GM06990 (cell line): ENCODE data around the gene PIGX.
"Not testable (repeated sequence)": the region's sequence is repeated elsewhere in the genome, so short reads cannot be mapped to it uniquely, and the experiment has no call there.

Experiments
- DNase-seq: peaks from one replicate; pipeline ENCODE4 v3.0.0-alpha.2; 2011; ENCODE audit not compliant: insufficient read length; ENCODE audit errors: extremely low read depth
- H3K27me3 ChIP-seq: replicated peaks from 2 replicates; pipeline ENCODE4 v1.6.0; 2011; ENCODE audit warnings: low read length; ENCODE audit not compliant: control insufficient read depth, insufficient read depth
- H3K36me3 ChIP-seq: 2 replicates; pipeline ENCODE4 v1.5.1; 2011; ENCODE audit warnings: low read length; ENCODE audit not compliant: control insufficient read depth, insufficient read depth
- H3K4me3 ChIP-seq: replicated peaks from 2 replicates; pipeline ENCODE4 v1.5.1; 2011; ENCODE audit warnings: low read depth, mild to moderate bottlenecking, control low read depth, low read length
- TF ChIP-seq, protein P1 (sequence below): IDR thresholded peaks from 2 replicates; pipeline ENCODE4 v1.5.1; 2011; ENCODE audit warnings: low read length, control low read depth, mild to moderate bottlenecking, inconsistent platforms; ENCODE audit not compliant: insufficient read depth, poor library complexity, severe bottlenecking

Gene PIGX

DNA sequence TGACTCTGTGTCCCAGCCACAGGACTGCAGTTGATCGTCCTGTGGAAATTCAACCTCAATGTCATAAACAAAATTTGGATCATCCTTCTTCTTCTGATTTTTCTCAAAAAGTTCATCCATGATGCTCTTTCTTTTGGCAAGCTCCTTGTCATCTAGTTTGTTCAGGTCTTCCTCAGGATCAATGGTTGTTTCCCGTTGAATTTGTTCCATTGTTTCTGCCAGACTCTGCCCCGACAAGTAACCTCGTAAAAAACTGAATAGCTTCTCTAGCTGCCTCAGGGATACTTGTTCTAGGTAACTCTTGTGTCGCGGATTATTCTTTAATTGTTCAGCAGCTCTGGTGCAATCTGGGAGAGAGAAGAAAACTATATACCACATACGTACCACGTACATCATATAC, 4.6 kb upstream of the PIGX start:
- TF ChIP-seq, protein P1, sequence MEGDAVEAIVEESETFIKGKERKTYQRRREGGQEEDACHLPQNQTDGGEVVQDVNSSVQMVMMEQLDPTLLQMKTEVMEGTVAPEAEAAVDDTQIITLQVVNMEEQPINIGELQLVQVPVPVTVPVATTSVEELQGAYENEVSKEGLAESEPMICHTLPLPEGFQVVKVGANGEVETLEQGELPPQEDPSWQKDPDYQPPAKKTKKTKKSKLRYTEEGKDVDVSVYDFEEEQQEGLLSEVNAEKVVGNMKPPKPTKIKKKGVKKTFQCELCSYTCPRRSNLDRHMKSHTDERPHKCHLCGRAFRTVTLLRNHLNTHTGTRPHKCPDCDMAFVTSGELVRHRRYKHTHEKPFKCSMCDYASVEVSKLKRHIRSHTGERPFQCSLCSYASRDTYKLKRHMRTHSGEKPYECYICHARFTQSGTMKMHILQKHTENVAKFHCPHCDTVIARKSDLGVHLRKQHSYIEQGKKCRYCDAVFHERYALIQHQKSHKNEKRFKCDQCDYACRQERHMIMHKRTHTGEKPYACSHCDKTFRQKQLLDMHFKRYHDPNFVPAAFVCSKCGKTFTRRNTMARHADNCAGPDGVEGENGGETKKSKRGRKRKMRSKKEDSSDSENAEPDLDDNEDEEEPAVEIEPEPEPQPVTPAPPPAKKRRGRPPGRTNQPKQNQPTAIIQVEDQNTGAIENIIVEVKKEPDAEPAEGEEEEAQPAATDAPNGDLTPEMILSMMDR: no peak
- DNase-seq: no peak
- Histone ChIP-seq H3K36me3 (no peaks in the 10 kb centered on the region), H3K27me3 (no peaks in the 10 kb centered on the region), H3K4me3 (no peak overlapping the region)

DNA sequence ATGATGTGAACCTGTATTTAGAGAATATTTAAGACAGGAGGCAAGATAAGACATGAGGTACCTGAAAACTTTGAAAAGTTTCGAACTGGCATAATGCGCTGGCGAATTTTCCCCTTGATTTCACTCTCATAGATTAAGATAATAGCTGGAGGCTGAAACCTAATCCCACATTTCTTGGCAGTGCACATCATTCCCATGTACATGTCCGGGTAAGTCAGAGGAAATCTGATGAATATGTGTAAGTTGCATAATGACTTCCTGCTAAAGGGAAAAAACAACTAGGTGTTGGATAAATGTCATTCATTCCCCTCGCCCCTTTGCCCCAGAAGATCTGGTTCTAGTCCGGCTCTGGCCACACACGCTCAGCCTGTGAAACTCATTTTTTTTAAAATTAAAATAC, 3.7 kb upstream of the PIGX start:
- TF ChIP-seq, protein P1: no peak
- no peaks in the 10 kb centered on the region for H3K36me3 ChIP-seq
- H3K4me3 ChIP-seq: no peak overlapping the region
- no peak for DNase-seq
- H3K27me3 ChIP-seq: no peaks in the 10 kb centered on the region

DNA sequence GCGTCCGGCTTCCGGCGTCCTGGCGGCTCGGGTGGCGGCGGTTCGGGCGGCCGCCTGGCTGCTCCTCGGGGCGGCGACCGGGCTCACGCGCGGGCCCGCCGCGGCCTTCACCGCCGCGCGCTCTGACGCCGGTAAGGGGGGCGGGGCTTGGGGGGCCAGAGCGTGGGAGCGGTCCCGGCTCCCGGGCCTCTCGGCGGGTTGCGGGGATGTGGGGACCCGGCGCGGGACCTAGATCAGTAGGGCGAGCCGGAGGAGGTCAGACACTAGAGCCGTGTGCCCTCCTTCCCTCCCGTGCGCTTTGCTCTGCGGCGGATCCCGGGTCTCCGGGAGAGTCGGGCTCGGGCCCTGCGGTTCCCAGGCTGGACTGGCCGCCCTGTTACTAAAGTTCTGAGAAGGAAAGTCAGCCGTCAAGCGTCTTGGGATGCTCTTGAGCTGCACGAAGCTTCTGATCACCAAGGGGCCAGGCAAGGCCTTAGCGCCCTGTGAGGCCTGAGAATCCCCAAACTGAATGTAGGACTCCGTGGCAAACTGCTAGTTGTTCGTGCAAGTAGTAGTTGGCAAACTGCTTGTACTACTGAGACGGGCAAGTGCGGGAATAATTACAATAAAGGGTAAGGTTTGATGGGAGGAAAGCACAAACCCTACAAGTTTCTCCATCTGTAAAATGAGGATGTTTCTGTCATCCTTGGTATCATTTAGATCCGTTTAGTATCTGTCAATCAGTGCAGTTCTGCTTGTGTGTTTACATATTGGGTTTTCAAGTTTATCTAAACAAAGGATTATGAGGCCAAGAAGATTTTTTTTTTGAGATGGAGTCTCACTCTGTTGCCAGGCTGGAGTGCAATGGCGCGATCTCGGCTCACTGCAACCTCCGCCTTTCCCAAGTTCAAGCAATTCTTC, 587 bp downstream of the PIGX start:
- H3K36me3 ChIP-seq: no peaks in the 10 kb centered on the region
- no peak for DNase-seq
- H3K27me3 ChIP-seq: no peaks in the 10 kb centered on the region
- TF ChIP-seq, protein P1: no peak
- peak overlapping the region; percentile 85 for H3K4me3 ChIP-seq

DNA sequence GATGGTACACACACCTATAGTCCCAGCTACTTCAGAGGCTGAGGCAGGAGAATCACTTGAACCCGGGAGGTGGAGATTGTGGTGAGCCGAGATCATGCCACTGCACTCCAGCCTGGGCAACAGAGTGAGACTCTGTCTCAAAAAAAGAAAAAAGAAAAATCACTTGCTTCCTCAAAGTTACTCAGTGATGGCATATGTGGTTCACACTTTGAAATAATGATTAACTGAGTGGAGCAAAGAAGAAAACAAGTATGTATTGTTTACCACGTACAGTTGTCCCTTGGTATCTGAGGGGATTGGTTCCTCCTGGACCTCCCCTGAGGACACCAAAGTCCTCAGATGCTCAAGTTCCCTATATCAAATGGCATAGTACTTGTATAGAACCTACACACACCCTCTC, 5.0 kb downstream of the PIGX start:
- not testable (repeated sequence) for H3K36me3 ChIP-seq, H3K27me3 ChIP-seq, H3K4me3 ChIP-seq, DNase-seq

DNA sequence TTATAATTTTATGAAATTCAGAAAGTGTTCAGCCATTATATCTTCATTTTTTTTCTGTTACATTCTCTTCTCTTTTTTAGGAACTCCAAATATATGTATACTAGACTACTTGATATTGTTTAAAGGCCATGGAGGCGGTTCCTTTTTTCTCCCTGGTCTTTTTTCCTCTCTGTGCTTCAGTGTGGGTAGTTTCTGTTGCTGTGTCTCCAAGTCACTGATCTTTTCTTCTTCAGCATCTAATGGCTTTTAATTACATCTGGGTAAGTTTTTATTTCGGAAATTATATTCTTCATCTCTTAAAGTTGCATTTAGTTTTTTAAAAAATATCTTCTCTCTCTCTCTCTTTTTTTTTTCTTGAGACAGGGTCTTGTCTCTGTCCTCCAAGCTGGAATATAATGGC, 8.9 kb downstream of the PIGX start:
- H3K36me3 ChIP-seq: no peaks in the 10 kb centered on the region; the same call in 1 of the 2 replicates
- TF ChIP-seq, protein P1: no peak
- no peak for DNase-seq

DNA sequence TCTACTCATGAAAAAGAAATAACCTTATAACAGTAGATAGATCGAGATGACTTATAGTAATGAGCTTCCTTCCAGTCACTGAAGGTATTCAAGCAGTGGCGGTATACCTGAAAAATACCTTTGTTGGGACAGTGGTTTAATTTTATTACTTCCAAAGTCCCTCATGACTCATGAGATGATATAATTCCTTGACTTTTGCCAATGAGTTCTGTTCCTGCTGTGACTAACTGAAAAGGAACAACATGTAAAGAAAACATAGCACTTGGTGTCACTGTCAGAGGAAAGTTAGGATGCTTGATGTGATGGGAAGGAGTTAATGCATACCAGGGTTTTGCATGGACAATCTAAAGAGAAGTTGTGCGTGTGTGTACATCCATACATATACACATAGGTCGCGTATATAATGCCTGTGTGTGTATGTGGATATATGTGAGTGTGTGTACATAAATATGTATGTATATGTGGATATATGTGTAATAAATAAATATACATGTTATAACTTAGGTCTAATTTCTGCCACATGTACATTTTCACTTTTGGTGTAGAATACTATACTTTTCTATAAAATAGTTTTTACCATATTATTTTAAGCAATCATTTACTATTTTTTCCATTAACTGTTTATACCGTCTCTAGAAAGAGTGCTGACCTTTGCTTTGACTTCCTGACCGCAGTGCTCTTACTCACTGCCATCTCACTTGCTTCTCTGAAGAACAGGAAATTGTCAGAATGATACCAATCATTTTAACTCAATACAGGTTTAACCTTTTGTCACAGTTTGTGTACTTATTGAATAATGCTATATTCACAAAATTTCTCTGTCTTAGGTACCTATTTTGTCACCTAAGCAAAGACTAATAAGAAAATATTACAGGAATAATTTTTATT, 14.9 kb downstream of the PIGX start:
- DNase-seq: no peak
- TF ChIP-seq, protein P1: no peak
- Histone ChIP-seq H3K27me3 (no peaks in the 10 kb centered on the region), H3K4me3 (no peak overlapping the region), H3K36me3 (peaks cover 2% of the 10 kb centered on the region)

More for the DNA sequence above, 8.9 kb downstream of the PIGX start:
- H3K27me3 ChIP-seq: no peaks in the 10 kb centered on the region
- H3K4me3 ChIP-seq: no peak overlapping the region
